Renal cortical epithelial cell (primary cell): ENCODE results near the gene PLAAT1. TPM values are rescaled to one million over a fixed set of nuclear protein-coding genes. Genes with fewer than 3 reads are reported as not detected.
A peak's percentile ranks its signal among the peaks of the same experiment; 100 is the strongest.

ENCODE experiments used
- DNase-seq: peaks from one replicate; pipeline ENCODE4 v3.0.0-alpha.2; 2011; ENCODE audit warnings: low read depth
- total RNA-seq: library from RNA; depleted of rRNA; stranded (reverse); fragments of >200 nt; gene quantifications from 2 replicates; pipeline ENCODE4 v1.2.3, GENCODE V29; 2014

PLAAT1 gene
- total RNA-seq: 0.20 and 0.69 TPM in 2 replicates

DNA sequence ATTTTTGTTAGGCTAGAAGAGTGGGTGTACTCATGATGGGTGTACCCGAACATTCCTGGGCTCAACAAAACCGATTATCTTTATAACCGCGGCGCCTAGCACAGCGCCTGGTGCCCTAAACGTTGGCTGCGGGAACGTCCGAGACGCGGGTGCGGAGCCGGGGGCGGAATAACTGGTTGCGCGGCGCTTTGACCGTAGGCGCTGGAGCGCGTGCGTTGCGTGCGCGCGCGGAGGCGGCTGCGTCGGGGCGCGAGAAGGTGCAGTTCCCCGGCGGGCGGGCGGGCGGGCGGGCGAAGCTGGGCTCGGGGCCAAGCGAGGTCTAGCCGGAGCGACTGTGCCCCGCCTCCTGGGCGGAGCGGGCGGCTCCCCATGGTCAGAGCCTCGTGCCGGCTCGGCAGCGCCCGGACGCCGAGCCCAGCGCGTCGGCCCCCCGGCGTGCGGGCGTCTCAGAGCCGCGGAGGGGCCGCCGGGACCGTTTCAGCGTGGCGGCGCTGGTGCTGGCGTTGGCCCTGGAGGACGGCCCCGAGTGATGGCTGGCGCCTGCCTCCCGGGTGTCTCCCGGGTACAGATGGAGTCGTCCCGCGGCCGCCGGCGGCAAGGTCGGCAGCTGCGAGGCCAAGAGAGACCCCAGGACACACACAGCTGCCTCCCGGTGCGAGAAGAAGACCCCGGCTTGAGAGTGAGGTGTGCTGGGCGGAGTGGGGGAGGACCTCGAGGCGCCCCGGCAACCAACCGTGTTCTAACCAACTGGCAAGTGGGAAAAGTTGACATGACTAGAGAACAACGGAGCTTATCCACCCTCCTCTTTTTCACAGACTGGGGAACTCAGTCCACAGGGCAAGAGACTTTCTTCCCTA, at the start of gene PLAAT1:
PLAAT1 (plus strand) TSS at position 373 of the 857 bp plus-strand sequence. CDS start 14,429 bp downstream, outside the sequence.
- DNase-seq: peak; percentile 8

GRCh38 chr3:193194371-193194770, 46.7 kb upstream of the PLAAT1 start:
- DNase-seq: no peak

GRCh38 chr3:193196746-193197145, 44.3 kb upstream of the PLAAT1 start:
- DNase-seq: no peak

DNA sequence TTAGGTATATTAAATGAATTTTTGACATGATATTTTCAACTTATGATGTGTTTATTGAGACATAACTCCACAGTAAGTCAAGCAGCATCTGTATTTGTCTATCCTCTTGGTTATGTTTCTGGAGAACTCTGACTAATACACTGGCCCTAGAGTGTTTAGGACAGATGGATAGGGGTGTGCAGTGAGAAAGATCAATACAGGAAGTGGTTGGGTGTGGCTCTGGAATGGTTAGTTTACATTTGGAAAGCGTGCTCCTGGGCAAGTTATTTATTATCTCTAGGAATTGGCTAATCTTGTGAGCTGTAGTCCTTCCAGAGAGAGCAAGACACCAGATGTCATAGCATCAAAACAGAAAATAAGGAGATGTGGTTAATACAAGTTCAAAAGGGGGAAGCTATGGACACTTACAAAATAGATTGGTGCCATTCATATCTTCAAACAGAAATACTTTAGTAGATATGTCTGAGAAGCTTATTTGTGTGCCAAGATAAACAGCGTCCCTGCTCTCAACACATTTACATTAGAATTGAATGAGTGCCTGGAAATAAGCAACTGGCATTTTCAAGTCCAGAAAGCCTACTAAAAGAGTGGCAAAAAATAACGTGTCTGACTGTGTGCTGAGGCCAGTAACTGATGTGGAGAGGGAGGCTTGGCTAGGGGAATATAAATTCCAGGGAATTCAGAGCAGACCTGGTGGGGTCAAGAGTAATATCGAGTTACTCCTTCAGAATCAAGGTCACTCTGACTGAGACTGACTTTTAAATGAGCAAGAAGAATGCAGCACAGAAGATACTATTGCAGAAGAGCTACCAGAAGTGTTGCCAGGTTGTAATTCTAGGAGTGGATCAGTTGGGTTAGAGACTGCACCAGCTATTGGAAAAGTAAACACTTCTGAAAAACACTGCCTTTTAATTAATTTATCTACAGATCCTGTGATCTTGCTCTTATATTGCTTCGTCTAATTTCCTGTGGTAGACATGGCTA, 33.4 kb upstream of the PLAAT1 start:
- peak; percentile 11 for DNase-seq

- DNase-seq: no peak
These were observed 30.4 kb upstream of the PLAAT1 start for GRCh38 chr3:193210618-193211017.

GRCh38 chr3:193211173-193211572, 29.8 kb upstream of the PLAAT1 start:
- no peak for DNase-seq

GRCh38 chr3:193211984-193212383, 29.0 kb upstream of the PLAAT1 start:
- no peak for DNase-seq

GRCh38 chr3:193212844-193213243, 28.2 kb upstream of the PLAAT1 start:
- DNase-seq: no peak

- DNase-seq: no peak
These were observed 26.6 kb upstream of the PLAAT1 start for GRCh38 chr3:193214445-193214844.

DNA sequence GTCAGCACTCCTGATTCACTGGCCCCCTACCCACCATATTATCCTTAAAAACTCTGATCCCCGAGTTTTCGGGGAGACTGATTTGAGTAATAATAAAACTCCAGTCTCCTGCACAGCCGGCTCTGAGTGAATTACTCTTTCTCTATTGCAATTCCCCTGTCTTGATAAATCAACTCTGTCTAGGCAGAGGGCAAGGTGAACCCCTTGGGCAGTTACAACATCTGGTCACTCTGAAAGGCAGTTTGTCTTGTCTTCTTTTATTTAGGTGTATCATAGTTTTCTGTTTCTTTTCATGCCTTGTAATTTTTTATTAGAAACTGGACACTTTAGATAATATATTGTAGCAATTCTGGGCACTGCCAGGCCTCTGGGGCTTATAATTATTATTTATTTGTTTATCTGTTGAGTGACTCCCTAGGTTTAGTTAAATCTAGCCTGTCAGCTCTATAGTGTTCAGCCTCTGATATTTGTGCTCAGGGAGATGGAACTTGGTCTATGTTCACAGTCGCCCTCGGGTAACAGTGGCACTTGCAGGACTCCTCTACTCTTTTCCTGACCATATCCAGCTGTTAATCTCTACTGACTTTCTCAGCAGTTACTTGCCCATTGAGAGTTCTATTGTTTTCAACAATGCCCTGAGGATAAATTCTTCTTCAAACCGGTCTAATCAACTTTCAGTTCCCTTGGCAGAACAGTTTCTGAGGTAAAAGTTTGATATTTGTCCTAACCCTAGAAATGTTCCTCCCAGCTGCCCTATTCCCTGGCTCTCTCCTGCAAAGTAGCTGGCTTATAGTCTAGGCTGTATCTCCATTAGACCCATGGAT, 15.5 kb upstream of the PLAAT1 start:
- peak; percentile 18 for DNase-seq

DNA sequence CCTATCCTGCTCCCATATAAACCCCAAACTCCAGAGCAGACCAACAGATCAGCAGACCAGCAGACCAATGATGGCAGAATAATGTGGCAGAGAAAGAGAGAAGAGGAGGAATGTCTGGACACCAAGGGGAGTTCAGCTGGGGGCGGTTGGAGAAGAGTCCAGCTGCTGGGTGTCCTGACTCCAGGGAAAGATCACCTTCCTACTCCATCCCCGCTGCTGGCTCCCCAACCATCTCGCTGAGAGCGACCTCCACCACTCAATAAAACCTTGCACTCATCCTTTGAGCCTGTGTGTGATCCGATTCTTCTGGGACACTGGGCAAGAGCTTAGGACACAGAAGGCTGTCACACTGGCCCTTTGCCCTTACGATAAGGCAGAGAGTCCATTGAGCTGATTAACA, 12.8 kb upstream of the PLAAT1 start:
- no peak for DNase-seq

GRCh38 chr3:193229851-193230420, 11.1 kb upstream of the PLAAT1 start:
- DNase-seq: no peak

DNA sequence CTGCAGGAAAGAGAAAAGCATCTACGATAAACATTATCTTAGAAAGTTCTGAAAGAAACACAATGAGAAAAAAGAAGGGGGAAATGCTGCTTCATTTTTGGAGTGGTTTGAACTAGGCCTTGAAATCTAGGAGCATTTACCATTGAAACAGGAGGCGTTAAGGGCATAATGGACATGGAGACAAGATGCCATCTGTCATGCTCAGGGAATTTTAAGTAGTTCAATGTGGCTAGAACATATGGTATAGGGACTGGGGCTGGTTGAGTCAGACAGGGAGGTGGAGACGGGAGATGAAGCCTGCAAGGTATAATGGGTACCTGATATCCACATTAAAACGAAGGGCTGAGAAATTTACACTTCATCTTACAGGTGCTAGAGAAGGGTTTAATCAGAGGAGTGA, 10.4 kb upstream of the PLAAT1 start:
- no peak for DNase-seq

DNA sequence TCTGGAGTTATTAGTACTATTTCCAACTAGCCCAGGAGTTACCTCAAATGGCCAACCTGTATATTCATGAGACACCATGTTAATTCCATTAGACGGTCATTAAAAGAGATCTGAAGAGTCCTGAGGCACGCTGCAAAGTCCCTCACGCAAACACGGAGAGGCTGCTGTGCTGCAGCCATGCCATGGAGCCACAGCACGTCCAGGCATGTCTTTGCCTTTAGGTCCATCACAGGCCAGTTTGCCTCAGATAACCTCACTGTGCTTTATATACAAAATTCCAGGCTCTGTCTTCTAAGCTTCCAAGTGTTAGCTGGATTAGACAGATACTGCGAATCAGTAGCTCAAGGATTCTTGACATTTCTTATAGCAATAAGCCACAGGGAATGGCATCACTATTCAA, 9.8 kb upstream of the PLAAT1 start:
- DNase-seq: no peak

DNA sequence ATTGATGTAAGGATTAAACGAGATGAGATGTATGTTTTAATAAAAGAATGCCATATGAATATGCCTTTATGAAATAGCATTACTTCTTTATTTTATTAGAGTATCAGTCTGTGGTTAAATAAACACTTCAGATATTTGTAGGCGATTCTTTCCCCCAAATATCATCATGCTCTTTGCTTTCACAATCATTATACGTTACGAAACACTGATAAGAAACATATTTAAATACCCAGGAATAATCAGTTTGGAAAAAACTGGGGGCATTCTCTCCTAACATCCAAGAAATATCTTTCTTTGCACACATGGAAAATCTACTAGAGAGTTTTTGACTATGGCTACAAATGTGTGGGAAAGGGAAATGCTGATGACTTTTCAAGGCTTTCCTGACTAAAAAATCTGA, 4.4 kb upstream of the PLAAT1 start:
- no peak for DNase-seq

GRCh38 chr3:193237030-193237429, 4.0 kb upstream of the PLAAT1 start:
- DNase-seq: no peak

- DNase-seq: no peak
These were observed 579 bp upstream of the PLAAT1 start for GRCh38 chr3:193240436-193240849.

GRCh38 chr3:193241716-193242115, 694 bp downstream of the PLAAT1 start:
- no peak for DNase-seq

- no peak for DNase-seq
These were observed 2.5 kb downstream of the PLAAT1 start for GRCh38 chr3:193243571-193243970.

DNA sequence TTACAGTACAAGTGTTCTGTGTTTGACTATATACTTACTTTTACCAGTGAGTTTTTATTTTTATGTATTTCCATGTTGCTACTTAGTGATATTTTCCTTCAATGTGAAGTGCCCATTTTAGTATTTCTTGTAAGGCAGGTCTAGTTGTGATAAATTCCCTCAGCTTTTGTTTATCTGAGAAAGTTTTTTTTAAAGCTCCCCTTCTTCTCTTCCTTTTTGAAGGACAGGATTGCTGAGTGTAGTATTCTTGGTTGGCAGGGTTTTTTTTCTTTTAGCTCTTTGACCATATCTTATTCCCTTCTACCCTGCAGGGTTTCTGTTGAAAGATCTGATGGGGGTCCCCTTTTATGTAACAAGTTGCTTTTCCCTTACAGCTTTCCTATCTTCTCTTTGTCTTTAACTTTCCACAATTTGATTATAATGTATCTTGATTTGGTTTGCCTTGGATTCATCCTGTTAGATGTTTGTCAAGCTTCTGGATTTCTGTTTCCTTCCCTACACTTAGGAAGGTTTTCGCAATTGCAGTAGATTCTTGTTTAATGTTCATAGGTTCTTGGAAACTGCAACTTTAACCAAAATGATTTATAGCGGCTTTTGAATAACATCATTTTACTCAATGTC, 7.9 kb downstream of the PLAAT1 start:
- DNase-seq: no peak

- DNase-seq: no peak
These were observed 9.5 kb downstream of the PLAAT1 start for GRCh38 chr3:193250492-193250891.
